HG03064 (cell line): ENCODE data around the gene NBPF12.
"Not testable (repeated sequence)": the region's sequence is repeated elsewhere in the genome, so short reads cannot be mapped to it uniquely, and the experiment has no call there.

ENCODE experiments used
- ATAC-seq: cut with Tn5 transposase; IDR thresholded peaks from one replicate; pipeline ENCODE4 v1.9.1; 2021; ENCODE audit warnings: low read depth; ENCODE audit not compliant: unreplicated experiment

The NBPF12 gene

DNA sequence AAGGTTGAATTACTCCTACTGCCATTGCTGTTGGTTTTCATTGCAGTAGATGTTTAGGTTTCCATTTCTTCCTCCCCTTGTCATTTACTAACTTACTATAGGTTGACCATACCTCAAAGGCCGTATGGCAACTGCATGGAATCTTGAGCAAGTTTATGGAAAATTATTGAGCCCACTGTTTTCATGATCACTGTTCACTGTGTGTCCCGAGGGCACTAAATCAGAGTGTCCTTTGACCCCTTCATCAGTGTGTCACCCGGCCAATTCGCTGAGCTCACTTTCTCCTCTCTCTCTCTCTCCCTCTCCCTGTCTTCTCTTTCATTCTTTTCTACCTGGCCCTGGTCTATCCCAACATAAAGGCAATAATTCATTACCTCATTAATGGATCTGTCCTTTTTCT lies 47.7 kb downstream of the NBPF12 start:
- ATAC-seq: not testable (repeated sequence)

DNA sequence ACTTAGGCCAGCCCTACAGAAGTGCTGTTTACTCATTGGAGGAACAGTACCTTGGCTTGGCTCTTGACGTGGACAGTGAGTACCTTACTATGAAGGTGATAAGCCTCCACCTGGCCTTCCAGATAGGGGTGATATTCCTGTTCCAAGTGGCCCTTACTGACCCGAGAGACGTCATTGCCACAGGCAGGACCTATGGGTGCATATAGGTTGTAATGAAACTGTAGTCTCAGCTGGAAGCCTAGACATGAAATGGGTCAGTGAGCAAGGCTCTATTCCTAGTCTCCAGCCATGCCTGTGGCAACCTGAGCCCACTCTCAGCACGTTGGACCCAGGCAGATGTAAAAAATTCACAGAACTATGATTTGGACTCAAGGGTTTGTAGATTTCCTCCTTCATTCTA lies 48.3 kb downstream of the NBPF12 start:
- not testable (repeated sequence) for ATAC-seq

DNA sequence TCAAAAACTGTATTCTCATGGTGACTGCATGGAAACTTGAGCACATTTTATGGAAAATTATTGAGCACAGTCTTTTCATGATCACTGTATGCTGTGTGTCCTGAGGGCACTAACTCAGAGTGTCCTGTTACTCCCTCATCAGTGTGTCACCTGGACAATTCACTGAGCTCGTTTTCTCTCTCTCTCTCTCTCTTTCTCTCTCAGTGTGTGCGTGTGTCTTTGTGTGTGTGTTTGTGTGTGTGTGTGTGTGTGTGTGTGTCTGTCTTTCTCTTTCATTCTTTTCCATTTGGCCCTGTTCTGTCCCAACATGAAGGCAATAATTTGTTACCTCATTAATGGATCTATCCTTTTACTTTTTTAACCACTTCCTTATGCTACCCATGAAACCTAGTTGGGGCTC lies 49.4 kb downstream of the NBPF12 start:
- ATAC-seq: not testable (repeated sequence)

DNA sequence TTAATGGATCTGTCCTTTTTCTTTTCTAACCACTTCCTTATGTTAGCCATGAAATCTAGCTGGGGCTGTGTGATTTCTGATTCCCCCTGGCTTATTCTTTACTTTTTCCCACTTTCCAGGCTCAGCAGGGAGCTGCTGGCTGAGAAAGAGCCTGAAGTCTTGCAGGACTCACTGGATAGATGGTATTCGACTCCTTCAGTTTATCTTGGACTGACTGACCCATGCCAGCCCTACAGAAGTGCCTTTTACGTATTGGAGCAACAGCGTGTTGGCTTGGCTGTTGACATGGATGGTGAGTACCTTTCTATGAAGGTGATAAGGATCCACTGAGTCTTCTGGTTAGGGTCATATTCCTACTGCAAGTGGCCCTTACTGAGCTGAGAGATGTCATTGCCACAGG lies 51.3 kb downstream of the NBPF12 start:
- ATAC-seq: not testable (repeated sequence)

DNA sequence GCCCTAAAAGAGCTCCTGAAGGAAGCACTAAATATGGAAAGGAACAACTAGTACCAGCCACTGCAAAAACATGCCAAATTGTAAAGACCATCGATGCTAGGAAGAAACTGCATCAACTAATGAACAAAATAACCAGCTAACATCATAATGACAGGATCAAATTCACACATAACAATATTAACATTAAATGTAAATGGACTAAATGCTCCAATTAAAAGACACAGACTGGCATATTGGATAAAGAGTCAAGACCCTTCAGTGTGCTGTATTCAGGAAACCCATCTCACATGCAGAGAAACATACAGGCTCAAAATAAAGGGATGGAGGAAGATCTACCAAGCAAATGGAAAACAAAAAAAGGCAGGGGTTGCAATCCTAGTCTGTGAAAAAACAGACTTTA lies 70.4 kb downstream of the NBPF12 start:
- not testable (repeated sequence) for ATAC-seq

DNA sequence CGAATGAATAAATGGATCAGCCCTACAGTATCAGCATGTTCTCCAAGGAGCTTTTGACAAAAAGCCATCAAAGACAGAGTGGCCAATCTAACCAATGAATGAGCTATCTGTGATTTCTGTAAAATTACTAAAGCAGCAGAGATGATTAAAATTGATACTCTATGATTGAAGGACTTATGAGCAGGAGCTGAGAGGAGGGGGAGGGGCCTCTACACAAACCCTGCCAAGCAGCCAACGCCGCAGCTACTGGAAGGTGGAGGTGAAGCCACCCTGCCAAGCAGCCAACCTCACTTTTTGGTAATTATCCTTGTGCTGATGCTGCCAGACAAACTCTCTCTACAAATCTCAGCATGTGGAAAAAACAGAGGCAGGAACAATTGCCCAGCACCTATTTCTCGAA lies 88.9 kb downstream of the NBPF12 start:
- ATAC-seq: not testable (repeated sequence)

DNA sequence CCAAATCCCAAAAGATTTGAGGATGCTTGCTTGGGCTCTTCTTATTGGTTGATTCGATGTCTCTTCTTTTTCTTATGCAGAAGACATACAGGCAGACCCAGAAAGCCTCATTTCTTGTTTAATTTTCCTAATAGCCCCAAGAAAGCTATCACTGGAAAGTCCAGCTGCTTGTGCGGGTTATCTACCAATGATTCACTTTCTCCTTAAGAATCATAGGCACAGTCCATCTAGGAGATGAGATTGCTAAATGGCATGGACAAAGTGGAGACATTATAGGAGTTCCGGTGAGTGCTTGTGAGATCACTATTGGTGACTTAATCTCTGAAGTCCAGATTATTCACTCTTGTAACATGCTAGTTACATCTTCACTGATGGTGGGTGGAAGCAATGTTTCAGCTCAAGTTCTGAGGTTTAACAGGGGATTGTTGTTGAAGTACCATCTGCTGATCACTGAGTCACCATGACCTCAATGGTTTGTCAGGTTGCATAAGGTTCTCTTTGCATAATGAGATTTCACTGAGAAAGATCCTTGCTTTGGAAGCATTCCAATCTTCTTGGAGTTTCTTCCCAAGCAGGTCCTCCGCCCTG lies 92.0 kb downstream of the NBPF12 start:
- ATAC-seq: not testable (repeated sequence)

DNA sequence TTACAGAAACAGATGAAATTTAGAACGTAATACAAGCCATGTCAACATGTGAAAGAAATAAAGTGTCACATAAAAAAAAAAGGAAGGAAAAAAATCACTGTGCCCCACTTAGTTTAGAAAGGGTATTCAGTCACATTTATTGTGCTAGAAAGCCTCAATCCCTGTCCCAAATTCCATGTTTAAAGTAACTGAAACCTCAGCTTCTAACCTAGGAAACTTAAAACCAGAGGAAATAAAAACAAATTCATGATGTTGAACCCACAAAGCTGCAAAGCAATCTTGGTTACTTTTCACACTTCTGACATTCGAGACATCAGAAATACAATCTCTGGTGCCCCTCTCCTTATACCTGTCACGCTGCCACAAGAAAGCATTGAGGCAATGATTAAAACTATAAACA lies 101.8 kb downstream of the NBPF12 start:
- ATAC-seq: no peak

DNA sequence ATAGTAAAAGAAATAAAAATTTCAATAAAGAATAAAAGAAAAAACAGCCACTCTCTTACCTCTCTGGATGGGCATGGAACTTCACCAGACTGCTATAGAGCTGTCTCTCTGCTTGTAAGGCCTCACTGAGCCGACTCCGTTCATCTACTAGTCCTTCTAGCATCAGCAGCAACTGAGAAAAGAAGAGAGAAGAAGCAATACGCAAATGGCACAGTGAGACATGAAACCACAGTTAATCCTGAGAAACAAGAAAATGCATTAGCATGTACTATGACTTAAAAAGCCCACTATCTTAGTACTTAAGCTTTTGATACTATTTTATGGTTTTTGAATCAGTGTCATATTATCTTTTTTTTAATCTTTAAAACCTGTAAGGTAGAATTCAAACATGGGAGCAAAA lies 104.8 kb downstream of the NBPF12 start:
- not testable (repeated sequence) for ATAC-seq

DNA sequence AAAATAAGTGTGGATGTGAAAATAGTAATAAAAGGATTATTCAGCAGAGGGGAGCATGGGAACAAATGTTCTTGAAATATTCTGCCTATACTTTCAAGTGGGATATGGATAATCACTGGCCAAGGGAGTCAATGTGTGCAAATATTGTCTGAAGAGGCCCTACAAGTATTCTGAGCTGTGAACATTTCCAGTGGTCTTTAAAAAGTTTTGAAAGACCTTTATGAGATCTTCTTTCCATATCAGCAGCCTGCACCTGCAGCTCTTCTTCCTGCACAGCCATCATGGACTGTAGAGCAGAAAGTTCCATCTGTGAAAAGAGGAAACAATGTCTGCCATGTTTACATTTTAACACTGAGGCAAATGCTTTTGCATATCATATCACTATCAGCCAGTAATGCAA lies 106.4 kb downstream of the NBPF12 start:
- not testable (repeated sequence) for ATAC-seq
